Stimulated activated CD4-positive, alpha-beta T cell treated with anti-CD3 and anti-CD28 coated beads, Interleukin-12 subunit alpha, Interleukin-12 subunit beta, amount 100 ng/mL, for 24 hours (primary cell): ENCODE measurements around the gene MVB12B.

Source experiments
- DNase-seq, 2 experiments: peaks; one replicate each; pipeline ENCODE4 v3.0.0-alpha.2; 2020; ENCODE audit warnings: low read depth in 2 of 2

The MVB12B gene

GRCh38 chr9:126331964-126332748 is 5.5 kb downstream of the MVB12B start:
- no peak for DNase-seq

GRCh38 chr9:126334721-126335621 is 8.3 kb downstream of the MVB12B start:
- no peak for DNase-seq

- DNase-seq: no peak
Measured at GRCh38 chr9:126335837-126336735, 9.5 kb downstream of the MVB12B start.

DNA sequence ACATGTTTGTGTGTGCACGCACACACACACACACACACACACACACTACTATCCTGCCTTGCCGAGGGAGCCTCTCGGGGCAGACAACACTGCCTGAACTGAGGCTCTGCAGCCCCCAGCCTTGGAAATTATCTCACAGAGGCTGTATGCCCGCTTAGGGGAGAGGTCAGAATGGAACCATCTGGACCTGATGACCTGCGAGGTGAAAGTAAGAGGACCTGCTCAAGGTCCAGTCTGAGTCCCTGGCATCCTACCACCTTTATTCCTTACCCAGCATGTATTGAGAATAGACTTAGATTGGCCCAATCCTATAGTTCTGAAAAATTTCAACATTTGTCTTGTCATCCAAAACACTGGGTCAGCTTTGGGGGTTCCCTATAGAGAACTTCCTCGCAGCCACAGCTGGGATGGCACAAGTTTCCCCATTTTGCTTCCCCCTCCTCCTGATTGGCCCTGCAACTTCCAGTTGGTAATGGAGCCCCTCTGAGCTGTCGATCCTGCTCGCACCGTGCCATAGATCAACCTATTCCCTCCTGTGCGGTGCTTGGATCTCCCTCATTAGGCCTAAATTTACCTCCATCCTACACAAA is 10.2 kb downstream of the MVB12B start:
- DNase-seq: no peak

GRCh38 chr9:126337729-126338372 is 11.2 kb downstream of the MVB12B start:
- no peak for DNase-seq

DNA sequence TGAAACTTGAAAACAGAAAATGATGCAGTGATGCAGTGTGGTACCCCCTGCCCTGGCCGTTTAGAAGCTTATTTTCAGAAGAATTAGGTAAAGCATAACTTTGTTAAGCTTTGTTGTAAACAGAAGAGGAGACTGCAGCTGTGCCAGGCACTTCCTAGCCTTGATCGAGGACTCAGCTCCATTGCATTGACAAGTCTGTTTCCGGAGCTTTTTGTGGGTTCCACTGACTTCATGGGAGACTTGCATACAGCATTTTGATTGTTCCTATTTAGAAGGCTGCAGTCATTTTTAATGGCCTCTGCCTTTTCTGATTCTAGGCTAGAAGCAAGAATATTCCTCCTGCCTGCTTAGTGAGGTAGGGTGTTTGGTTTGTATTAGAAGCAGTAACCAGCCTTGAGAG is 12.3 kb downstream of the MVB12B start:
- no peak for DNase-seq

- no peak for DNase-seq
Measured at GRCh38 chr9:126341426-126341825, 14.8 kb downstream of the MVB12B start.

GRCh38 chr9:126341902-126342301 is 15.3 kb downstream of the MVB12B start:
- no peak for DNase-seq

DNA sequence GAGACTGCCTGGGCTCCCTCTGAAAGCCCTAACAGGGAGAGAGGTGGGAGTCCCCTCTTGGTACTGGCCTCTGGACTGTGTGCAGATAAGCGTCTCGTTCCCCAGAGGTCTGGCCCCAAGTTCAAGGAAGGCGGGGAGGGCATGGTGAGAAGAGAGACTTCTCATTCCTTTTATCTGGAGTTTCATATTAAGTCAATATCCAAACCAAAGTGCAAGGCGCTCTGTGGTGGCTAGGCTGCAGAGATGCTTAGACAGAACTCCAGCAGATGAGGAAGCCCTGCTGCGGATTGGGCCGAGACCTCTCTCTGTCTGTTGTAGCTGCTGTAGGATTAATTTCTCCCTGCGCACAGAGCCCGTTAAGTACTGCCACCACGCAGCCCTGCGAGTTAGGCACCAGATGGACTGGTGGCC is 16.0 kb downstream of the MVB12B start:
- DNase-seq: no peak

DNA sequence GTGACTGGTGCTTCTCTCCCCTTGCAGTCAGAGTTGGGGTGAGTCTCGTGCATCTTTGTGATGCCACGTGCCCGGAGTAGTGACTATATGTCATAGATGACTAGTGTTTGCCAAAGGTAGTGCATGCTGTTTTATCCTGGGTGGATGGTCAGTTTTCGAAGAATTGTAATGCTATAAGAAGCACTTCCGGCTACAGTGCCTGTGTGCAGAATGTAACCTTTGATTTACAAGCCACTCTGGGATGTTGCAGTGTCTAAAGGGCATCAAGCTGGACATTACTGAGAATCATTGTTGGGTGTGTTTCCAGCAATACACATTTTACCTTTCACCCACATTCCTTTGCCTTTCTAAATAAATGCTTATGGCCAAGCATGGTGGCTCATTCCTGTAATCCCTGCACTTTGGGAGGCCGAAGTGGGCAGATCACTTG is 16.7 kb downstream of the MVB12B start:
- DNase-seq: no peak

DNA sequence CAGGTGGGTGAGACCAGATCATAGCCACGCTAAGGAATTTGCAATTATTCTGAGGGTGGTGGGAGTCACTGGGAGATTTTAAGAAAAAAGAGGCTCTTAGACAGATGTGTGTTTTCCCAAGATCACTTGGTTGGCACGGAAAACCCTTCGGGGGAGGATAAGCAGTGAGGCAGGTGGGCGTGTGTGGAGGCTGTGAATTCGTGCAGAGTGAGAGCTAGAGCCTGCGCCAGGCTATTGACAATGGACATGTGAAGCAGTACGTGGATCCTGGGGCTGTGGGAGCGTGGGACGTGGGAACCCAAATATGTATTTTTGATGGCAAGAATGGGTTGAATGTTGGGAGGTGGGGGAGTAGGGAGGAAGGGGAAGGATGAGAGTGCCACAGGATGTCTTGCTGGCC is 19.4 kb downstream of the MVB12B start:
- DNase-seq: no peak

DNA sequence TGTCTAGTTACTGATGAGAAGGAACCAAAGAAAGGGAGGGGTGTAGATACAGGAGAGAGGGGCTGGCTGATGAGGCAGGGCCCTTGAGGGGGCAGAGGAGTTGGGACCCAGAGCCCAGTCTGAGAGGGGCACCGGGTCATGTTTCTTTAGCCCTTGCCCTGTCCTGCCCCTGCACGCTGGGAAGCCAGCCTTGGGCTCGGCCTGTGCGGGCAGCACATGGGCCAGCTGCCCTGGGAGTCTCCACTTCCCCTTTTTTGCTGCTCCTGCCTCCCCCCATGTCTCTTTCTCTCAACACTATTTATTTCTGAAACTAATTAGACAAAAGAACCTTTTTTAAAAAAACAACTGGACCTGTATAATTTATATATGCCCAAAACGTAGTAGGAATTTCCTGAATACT is 20.5 kb downstream of the MVB12B start:
- no peak for DNase-seq

DNA sequence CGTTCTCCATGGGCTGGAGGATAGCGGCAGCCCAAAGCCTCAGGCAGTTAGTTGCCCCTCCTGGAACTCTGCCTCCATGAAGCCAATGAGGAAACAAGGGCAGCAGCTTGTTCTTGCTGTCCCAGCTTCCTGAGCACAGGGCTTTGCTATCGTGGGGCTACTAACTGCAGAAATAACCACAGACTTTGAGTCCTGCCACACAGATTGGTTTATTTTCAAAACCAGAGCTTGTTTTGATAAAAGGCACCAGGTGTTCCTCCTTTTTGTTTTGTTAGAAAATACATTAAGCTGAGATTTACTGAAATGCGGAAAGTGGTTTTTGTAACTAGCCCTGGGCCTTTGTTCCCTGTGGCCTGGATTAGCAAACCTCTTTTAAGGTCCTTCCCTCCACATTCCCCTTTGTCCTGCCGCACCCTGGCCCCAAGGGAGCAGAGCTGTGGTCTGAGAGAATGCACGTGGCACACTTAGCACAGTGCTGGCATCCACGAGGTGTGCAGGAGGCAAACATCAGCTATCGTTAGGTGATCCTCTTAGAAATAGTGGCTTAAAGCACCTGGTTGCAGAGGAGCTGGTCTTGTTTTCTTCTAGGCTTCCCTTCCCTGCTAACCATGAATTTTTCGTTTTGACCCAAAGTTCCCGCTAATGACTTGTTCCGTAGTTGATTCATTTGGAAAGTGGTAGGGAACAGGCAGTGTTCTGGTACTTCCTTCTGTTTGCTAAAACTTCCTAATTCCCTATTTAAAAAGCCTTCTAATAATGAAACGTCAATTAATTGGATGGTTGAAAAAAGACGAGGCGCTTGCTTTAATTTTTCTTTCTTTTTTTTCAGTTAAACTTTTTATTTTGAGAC is 21.5 kb downstream of the MVB12B start:
- no peak for DNase-seq

DNA sequence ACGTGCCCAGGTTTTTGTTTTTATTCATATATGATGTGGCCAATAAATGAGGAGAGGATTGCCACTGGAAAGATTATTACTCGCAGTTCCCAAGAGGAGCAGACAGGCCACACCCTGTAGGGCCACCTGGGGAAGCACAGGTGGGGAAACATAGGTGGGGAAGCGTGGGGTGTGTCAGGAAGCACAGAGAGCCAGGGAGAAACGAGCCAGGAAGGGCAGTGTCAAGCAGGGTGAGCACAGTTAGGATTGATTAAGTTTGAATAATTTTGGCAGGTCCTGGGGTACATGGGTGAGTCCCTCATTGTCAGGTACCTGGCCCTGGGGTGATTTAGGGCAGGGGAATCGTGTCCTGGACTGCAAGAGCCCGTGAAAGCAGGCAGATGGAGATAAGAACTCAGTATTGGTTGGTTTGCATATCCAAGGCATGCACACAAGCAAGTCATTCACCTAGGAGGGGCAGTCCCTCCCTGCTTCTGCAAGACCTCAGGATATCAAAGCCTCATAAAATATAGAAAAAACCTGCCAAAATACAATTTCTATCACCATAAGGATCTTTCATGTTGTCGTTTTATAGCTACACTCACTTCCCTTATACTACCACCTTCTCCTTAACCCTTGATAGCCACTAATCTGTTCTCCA is 22.4 kb downstream of the MVB12B start:
- DNase-seq: no peak

DNA sequence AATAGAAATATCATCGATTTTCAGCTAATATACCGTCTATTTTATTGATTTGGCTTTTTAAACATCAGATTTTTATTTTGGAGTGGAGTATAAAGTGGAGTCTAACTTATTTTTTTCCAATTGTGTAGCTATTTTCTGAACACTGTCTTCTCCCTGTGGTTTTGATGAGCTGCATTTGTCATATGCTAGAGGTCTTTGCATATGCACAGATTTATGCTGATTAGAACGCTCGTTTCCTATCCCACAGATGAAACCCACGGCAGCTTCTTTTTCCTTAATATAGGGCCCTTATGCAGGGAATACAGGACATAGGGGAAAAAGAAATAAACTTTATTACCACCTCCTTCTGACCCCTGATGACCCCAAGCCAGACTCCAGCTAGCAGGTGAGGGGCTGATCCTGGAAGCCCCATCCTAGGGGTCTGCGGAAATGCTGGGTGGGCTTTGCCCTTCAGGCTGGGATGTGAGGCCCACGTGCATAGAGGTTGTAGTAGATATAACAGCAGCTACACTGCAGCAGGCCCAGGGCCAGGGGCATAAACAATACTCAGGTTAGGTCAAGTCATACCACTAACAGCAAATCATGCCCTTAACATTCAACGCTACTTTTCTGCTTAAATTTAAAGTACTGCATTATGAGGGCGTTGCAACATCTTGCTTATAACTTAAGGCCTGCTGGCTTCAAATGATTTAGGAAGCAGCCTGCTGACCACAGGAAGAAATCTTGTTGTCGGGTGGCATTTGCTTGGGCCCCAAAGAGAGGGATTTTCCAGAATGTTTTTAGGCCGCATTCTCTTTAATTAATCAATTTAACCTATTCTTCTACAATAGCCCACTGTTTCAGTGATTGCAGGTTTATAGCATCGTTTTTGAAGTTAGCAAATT is 28.5 kb downstream of the MVB12B start:
- DNase-seq: no peak

- no peak for DNase-seq
Measured at GRCh38 chr9:126357074-126357473, 30.4 kb downstream of the MVB12B start.

GRCh38 chr9:126360073-126360472 is 33.4 kb downstream of the MVB12B start:
- no peak for DNase-seq

DNA sequence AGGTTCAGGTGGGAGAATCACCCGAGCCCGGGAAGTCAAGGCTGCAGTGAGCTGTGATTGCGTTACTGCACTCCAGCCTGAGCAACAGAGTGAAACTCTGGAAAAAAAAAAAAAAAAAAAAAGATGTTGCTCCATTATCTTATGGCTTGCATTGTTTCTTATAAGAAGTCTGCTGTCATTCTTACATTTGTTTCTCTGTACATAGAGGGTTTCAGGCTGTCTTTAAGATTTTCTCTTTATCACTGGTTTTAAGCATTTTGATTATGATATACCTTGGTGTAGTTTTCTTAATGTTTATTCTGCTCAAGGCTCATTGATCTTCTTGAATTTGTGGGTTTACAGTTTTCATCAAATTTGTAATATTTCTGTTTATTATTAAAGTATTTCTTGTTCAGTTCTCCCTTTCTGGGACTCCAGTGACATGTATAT is 35.2 kb downstream of the MVB12B start:
- DNase-seq: no peak
